Ishikawa (cell line): ENCODE measurements around the gene GRAMD2A.

ENCODE experiments used
- CEBPB ChIP-seq: IDR thresholded peaks from 2 replicates; pipeline ENCODE4 v1.6.1; 2012
- CREB1 ChIP-seq: IDR thresholded peaks from 2 replicates; pipeline ENCODE4 v1.6.1; 2012; ENCODE audit warnings: low read depth
- EGR1 ChIP-seq: IDR thresholded peaks from 2 replicates; pipeline ENCODE4 v1.6.1; 2012
- EP300 ChIP-seq: IDR thresholded peaks from 2 replicates; pipeline ENCODE4 v1.6.1; 2012; ENCODE audit warnings: borderline replicate concordance
- FOXM1 ChIP-seq: IDR thresholded peaks from 2 replicates; pipeline ENCODE4 v1.6.1; 2012; ENCODE audit warnings: low read depth, borderline replicate concordance
- MAX ChIP-seq: IDR thresholded peaks from 2 replicates; pipeline ENCODE4 v1.6.1; 2012
- NFIC ChIP-seq: IDR thresholded peaks from 2 replicates; pipeline ENCODE4 v1.6.1; 2012
- RAD21 ChIP-seq: IDR thresholded peaks from 2 replicates; pipeline ENCODE4 v1.6.1; 2012; ENCODE audit warnings: low read depth
- REST ChIP-seq: IDR thresholded peaks from 2 replicates; pipeline ENCODE4 v1.6.1; 2012; ENCODE audit warnings: low read depth, mild to moderate bottlenecking
- TAF1 ChIP-seq: IDR thresholded peaks from 2 replicates; pipeline ENCODE4 v1.6.1; 2012; ENCODE audit warnings: low read depth, mild to moderate bottlenecking
- TCF12 ChIP-seq: IDR thresholded peaks from 2 replicates; pipeline ENCODE4 v1.6.1; 2012; ENCODE audit warnings: low read depth
- TEAD4 ChIP-seq: IDR thresholded peaks from 2 replicates; pipeline ENCODE4 v1.6.1; 2012
- YY1 ChIP-seq: IDR thresholded peaks from 2 replicates; pipeline ENCODE4 v1.6.1; 2012; ENCODE audit warnings: low read depth
- ZBTB7A ChIP-seq: IDR thresholded peaks from 2 replicates; pipeline ENCODE4 v1.6.1; 2012; ENCODE audit warnings: low read depth
- TF ChIP-seq, protein P1 (sequence below): IDR thresholded peaks from 2 replicates; pipeline ENCODE4 v1.6.1; 2012

Gene GRAMD2A

GRCh38 chr15:72146934-72147333 lies 50.7 kb downstream of the GRAMD2A start:
- no peak for TF ChIP-seq ZBTB7A

DNA sequence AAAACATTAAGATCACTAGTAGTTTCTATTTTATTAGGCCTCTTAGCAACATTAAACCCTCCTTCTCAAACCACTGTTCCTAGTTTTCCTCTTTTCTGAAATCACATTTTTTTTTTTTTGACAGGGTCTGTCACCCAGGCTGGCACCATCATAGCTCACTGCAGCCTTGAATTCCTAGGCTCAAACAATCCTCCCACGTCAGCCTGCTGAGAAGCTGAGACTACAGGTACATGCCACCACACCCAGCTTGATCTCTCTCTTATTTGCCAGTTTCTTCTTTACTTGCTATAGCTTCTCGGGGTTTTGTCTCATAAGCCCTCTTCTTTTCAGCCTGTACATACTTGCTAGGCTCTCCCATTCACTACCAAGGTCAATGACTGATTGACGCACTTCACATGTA lies 51.4 kb downstream of the GRAMD2A start:
- TF ChIP-seq EP300, result no peak
- TF ChIP-seq, protein P1, sequence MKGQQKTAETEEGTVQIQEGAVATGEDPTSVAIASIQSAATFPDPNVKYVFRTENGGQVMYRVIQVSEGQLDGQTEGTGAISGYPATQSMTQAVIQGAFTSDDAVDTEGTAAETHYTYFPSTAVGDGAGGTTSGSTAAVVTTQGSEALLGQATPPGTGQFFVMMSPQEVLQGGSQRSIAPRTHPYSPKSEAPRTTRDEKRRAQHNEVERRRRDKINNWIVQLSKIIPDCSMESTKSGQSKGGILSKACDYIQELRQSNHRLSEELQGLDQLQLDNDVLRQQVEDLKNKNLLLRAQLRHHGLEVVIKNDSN, result no peak
- TF ChIP-seq TEAD4, result no peak

DNA sequence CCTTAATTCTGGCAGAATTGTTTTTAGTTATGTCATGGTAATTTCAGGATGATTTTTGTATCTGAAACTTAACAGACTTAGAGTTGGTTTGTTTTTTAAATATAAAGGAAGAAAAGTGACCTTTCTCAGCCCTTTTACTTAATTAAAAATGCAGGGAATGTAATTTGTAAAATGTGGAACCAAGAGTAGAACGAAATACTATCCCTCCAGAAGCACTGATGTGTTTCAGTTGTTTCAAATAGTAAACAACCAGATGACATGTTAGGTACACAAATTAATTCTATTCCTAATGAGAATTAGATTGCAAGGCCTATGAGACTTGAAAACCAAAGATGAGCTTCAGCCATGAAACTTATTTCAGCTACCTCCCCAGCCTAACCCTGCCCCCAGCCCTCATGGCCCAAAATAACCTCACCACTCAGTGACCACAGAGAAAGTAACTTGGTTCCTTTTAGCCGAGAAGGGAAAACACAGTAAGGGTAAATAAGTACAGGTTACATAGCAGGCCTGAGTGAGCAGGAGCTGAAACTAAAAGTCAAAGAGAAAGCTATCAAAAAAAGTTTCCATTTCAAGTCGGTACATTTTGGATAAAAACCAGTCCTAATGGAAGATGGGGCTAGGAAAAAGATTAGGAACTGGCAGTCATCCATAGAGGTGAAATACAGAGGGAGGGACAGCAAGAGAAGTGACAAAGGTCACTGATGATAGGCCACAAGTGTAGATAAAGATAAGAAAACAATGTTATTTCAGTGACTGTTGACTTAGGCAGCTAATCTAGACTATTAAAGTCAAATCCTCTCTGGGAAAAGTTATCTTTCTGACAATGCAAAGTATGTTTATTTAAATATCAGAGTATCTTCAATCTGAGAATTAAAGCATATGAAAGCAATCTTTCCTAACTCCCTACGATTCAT lies 56.2 kb downstream of the GRAMD2A start:
- TF ChIP-seq EP300, result no peak
- no peak for TF ChIP-seq CREB1
- no peak for TF ChIP-seq TCF12
- TF ChIP-seq FOXM1, result no peak
- TF ChIP-seq CEBPB, result no peak
- no peak for TF ChIP-seq TAF1
- no peak for TF ChIP-seq MAX
- no peak for TF ChIP-seq YY1
- no peak for TF ChIP-seq RAD21

DNA sequence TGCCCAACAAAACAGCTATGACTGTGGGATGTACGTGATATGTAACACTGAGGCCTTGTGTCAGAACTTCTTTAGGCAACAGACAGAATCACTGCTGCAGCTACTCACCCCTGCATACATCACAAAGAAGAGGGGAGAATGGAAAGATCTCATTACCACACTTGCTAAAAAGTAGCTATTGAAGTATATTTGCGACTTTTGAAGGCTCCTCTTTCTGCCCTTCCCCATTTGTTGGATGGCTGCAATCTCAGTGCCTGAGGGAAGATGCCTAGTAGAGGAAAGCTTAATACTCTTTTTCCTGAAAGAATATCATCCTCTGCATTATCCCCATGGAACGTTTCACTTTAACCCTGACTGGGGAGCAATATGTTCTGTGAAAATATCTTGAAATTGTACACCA lies 57.5 kb downstream of the GRAMD2A start:
- TF ChIP-seq NFIC, result no peak
- TF ChIP-seq TCF12, result no peak
- no peak for TF ChIP-seq EP300
- no peak for TF ChIP-seq YY1
- TF ChIP-seq EGR1, result no peak
- no peak for TF ChIP-seq MAX
- TF ChIP-seq FOXM1, result no peak
- TF ChIP-seq ZBTB7A, result no peak
- TF ChIP-seq REST, result no peak
- TF ChIP-seq TEAD4, result no peak
- TF ChIP-seq, protein P1, result no peak
- TF ChIP-seq TAF1, result no peak
- TF ChIP-seq RAD21, result no peak
- TF ChIP-seq CEBPB, result no peak
- TF ChIP-seq CREB1, result no peak

GRCh38 chr15:72139667-72140066 lies 57.9 kb downstream of the GRAMD2A start:
- TF ChIP-seq CEBPB (no peak), NFIC (no peak), RAD21 (no peak), ZBTB7A (no peak), MAX (no peak), TAF1 (no peak), TCF12 (no peak), FOXM1 (no peak), EGR1 (no peak), REST (no peak), YY1 (no peak), EP300 (no peak), TEAD4 (no peak), CREB1 (no peak)
- TF ChIP-seq, protein P1, result no peak
